Astrocyte of the cerebellum (primary cell): ENCODE data around the gene KIF18A.

Source experiments
- DNase-seq: peaks from one replicate; pipeline ENCODE4 v3.0.0-alpha.2; 2011; ENCODE audit warnings: low read depth
- H3K4me3 ChIP-seq: 2 replicates; pipeline ENCODE4 v1.5.1; 2011; ENCODE audit warnings: mild to moderate bottlenecking, low read depth, low read length, moderate library complexity
- in situ Hi-C: cut with HindIII; loops from 2 replicates; pipeline ENCODE4 v1.10.0; 2017; ENCODE audit warnings: low sequenced_read_pairs
- TF ChIP-seq, protein P1 (sequence below): IDR thresholded peaks from 2 replicates; pipeline ENCODE4 v1.5.1; 2012; ENCODE audit warnings: low read length, low read depth, moderate library complexity, mild to moderate bottlenecking; ENCODE audit errors: missing control alignments

KIF18A gene

DNA sequence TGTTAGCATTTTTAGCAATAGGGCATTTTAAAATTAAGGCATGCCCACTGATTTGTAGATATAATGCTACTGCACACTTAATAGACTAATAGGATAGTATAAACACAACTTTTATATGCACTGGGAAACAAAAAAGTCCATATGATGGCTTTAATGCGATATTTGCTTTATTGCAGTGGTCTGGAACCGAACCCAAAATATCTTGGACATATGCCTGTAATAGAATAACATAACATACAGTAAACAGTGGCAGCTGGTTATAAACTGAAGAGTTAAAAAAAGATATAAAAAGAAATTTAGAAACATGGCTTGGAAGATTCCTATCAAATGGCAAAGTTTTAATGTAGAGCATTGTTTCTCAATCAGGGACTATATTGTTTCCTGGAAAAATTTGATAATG is 111.9 kb downstream of the KIF18A start:
- TF ChIP-seq, protein P1, sequence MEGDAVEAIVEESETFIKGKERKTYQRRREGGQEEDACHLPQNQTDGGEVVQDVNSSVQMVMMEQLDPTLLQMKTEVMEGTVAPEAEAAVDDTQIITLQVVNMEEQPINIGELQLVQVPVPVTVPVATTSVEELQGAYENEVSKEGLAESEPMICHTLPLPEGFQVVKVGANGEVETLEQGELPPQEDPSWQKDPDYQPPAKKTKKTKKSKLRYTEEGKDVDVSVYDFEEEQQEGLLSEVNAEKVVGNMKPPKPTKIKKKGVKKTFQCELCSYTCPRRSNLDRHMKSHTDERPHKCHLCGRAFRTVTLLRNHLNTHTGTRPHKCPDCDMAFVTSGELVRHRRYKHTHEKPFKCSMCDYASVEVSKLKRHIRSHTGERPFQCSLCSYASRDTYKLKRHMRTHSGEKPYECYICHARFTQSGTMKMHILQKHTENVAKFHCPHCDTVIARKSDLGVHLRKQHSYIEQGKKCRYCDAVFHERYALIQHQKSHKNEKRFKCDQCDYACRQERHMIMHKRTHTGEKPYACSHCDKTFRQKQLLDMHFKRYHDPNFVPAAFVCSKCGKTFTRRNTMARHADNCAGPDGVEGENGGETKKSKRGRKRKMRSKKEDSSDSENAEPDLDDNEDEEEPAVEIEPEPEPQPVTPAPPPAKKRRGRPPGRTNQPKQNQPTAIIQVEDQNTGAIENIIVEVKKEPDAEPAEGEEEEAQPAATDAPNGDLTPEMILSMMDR: no peak
- no peak overlapping the region for H3K4me3 ChIP-seq
- in situ Hi-C loops: no loop called here
- DNase-seq: no peak

DNA sequence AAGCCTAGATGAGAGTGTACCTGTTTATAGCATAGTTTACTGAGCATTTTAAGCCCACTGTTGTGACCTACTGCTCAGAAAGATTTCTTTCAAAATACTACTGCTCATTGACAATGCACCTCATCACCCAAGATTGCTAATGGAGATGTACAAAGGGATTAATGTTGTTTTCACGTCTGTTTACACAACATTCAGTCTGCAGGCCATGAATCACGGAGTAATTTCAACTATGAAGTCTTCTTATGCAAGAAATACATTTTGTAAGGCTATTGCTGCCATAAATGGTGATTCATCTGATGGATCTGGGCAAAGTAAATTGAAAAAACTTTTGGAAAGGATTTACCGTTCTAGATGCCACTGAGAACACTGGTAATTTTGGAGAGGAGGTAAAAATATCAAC is 112.9 kb downstream of the KIF18A start:
- H3K4me3 ChIP-seq: no peak overlapping the region
- no peak for DNase-seq
- TF ChIP-seq, protein P1: no peak
- in situ Hi-C loops: no loop called here

DNA sequence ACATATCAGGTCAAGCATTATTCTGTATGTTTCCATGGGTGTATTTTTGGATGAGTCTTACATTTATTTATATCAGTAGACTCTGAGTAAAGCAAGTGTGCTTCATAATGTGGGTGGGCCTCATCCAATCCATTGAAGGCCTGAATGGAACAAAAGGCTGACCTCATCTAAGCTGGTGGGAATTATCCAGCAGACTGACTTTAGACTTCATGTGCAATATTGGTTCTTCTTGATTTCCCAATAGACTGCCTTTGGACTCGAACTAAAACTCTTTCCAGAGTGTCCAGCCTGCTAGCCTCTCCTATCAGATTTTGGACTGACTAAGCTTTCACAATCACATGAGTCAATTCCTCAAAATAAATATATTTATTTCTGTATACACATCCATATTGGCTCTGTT is 116.2 kb downstream of the KIF18A start:
- H3K4me3 ChIP-seq: no peak overlapping the region
- in situ Hi-C loops: no loop called here
- DNase-seq: no peak
- TF ChIP-seq, protein P1: no peak

DNA sequence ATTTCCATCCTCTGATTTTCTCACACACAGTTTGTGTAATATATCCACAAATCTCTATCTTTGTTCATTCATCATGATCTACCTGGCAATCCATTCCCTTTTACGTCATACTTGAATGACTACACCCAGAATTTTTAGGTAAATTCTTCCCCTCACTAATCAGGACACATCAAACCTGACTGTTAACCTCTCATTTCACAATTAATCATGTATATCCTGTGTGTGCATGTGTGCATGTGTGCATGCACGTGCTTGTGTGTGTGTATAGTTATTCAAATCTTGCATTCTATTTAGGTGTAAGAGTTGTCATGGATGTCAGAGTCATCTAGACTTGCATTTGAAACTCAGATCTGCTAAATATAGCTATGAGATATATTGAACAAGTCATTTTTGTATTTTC is 130.4 kb downstream of the KIF18A start:
- no peak overlapping the region for H3K4me3 ChIP-seq
- DNase-seq: no peak
- TF ChIP-seq, protein P1: no peak
- in situ Hi-C loops: no loop called here

DNA sequence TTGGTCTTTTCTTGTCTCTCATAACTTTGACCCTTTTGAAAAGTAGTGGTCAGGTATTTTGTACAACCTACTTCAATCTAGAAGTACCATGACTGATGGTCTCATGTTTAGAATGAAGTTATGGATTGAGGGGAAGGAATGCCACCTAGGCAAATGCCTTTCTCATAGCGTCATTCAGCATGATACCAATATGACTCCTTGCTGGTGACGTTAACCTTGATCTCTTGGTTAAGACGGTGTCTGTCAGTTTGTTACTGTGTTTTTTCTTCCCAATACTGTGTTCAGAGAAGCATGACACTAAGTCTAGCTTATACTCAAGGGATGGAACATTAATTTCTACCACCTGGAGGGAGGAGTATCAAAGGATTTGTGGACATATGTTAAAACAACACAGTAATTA is 130.9 kb downstream of the KIF18A start:
- TF ChIP-seq, protein P1: no peak
- no peak for DNase-seq
- no peak overlapping the region for H3K4me3 ChIP-seq
- in situ Hi-C loops: no loop called here

DNA sequence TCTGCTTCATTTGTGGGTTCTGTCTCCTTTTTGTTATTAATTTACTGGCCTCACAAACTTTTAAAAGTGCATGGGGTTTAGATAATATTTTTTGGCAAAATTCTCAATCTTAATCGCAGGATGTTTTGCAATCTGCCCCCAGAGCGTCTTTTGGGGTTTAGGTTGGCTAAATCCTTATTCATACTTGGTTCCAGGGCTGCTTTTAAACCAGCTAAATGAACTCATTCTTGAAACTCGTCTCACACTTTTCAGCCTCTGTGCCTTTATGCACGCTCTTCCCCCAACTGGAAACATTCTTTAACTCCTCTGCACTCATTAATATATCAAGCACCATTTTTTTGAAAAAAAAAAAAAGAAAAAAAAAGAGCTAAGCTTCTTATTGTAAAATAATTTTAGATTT is 131.7 kb downstream of the KIF18A start:
- H3K4me3 ChIP-seq: no peak overlapping the region
- in situ Hi-C loops: no loop called here
- TF ChIP-seq, protein P1: no peak
- DNase-seq: no peak
